Amniotic stem cell (primary cell): Measurements from ENCODE around the gene CDH23.

Experiments
- DNase-seq: peaks from one replicate; lab custom pipeline; 2025; lab: John Stamatoyannopoulos, UW

Gene CDH23

GRCh38 chr10:71605263-71605962 is 208.7 kb downstream of the CDH23 start:
- DNase-seq: no peak

GRCh38 chr10:71606257-71607081 is 209.7 kb downstream of the CDH23 start:
- no peak for DNase-seq

- DNase-seq: no peak
Observed at GRCh38 chr10:71607082-71607443, 210.3 kb downstream of the CDH23 start.

GRCh38 chr10:71608819-71609768 is 212.4 kb downstream of the CDH23 start:
- peak; percentile 14 for DNase-seq

DNA sequence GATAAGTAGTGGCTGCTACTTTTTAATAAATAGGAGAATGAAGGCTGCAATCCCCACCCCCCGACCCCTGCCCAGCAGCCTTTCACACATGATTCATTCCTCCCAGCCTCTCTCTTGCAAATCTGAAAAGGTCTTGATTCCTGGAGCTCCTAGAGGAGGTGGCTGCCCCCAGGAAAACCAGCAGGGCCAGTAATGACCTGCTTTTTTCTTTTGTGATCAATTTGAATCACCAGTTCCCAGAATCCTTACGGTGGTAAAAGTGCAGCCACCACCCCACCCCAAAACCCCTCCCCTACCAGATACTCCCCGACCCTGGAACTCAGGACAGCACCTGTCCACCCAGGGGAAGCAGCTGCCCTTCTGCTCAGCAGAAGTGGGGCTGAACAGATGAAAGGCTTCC is 213.9 kb downstream of the CDH23 start:
- no peak for DNase-seq

DNA sequence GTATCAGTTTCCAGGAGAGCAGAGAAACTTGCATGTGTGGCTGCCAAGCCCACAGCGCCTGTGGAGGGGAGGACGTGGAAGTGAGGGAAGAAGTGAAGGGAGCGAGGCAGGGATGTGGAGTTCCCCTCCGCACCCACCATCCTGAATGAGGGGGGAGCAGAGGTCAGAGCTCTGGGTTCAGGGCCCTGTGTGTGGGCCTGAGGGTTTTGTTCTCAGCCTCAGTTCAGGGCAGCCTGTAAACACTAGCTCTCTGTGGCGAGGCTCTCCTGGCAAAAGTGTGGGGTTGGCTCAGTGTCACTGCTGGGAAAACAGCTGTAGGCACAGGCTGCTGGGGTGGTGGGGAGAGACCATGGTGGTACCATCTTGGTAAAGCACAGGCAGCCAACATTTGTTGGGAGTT is 214.4 kb downstream of the CDH23 start:
- no peak for DNase-seq

DNA sequence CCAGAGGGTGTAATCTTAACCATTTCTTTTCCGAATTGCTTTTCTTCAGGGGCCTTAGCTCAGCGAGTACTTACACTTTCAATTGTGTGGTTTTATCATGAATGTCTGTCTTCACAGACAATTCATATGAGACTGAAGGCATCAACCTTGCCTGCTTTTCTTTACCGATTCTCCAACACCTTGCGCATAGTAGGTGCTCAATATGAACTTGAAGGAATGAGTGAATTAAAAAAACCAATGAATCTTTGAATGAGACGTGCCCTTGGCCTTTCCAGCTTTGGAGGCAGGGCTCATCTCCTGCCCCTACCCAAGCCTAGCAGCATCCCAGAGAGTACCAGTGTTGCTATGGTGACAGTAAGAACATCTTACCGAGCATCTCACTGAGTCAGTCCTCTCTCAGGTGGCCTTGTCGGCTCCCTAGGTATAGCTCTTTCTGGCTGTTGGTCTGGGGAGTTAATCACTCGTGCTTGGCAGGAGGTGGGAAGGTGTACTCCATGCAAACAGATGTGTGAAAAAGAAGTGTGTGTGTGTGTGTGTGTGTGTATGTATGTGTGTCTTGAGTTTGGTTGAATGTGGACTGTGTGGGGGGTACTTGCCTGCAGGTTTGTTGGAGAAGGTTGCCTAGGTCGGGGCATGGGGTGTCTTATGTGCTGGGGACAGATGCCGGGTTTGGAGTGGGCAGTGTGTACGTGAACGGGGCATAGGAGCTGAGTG is 215.1 kb downstream of the CDH23 start:
- no peak for DNase-seq

DNA sequence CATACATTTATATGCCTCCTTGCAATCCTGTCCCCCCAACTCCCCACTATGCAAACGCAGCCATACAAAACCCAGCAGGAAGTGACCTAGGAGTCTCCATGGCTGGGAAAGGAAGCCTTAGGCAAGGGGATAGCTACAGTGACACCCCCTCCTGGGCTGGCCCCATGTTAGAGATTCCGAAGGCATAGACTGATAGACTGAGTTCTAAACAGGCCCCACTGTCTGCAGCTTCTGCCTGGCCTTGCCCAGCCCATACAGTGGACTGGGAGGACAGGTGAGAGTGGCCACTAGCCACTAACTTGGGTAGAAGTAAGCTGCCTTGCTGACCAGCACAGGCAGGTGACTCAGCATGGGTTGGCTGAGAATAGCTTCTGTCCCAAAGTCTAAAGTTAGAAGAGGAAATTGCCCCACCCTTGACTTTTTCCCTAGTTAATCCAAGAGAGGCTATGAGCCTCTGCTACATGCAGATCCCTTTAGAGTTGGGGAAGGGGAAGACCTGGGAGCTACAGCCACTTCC is 216.6 kb downstream of the CDH23 start:
- no peak for DNase-seq

- no peak for DNase-seq
Observed at GRCh38 chr10:71613877-71614276, 217.2 kb downstream of the CDH23 start.

- no peak for DNase-seq
Observed at GRCh38 chr10:71614946-71615345, 218.2 kb downstream of the CDH23 start.

DNA sequence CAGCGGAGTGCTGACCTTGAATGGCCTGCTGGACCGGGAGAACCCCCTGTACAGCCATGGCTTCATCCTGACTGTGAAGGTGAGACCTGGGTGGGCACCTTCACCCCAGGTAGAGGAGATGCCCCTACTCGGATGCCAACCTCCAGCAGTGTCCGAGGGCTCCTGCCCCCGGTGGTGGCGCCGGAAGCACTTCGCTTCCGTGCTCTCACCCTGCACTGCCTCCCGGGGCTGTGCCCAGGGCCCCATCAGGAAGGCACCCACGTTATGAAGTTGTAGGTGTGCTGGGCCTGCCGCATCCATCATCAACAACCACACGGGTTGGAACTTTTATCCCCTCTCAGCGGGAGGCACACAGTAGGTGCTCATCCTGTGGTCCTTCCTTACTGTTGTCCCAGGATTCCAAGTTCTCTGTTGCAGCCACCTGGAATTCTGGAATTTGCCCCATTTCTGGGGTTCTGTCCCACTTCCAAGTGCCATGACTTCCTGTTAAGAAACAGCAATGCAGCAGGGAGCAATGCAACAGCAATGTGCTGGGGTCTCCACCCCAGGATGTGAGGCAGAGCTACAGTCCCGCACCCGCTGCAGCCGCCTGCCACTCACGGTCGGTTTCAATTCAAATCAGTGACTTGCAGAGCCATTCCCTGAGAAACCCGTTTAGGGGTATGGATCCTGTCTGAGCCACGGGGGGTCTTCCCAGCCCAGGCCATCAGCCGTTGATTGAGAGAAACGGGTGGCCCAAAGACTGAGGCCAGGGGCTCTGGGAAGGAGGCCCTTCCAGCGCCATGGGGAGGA is 219.0 kb downstream of the CDH23 start:
- DNase-seq: no peak

GRCh38 chr10:71616817-71617654 is 220.3 kb downstream of the CDH23 start:
- DNase-seq: no peak

DNA sequence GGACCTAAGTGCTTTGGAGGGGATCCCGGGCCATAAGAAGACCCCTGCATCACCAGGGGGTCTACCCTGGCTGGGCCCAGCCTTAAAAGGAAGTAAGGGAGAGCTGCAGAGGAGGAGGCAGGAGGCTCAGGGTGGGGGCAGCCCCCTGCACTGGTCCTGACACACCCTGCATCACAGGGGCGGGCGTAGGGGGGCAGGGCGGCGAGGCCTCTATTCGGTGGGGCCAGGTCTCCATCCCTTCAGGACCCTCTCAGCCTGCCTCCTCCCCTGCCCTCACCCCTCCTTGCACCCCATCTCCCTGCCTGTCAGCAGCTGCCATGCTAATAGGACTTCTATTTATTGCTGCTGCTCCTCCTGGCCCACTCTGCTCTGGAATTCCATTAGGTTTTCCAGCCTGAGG is 221.5 kb downstream of the CDH23 start:
- DNase-seq: no peak

DNA sequence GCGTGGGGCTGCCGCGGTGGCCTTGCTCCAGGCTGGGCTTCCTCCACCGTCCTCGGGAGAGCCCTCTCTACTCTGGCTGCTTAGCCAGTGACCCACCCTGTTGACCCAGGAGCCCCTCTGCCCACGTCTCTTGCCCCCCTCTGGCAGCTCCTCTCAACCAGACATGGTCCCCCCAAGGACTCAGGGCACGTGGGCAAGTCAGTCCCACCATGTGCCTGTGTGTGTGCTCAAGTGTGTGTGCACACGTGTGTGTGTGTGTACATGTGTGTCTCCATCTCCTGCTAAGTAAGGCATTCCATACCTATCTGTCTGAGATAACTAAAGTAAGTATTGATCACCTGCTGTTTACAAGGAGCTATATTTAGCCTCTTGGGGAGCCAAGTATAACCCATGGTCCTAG is 221.9 kb downstream of the CDH23 start:
- DNase-seq: no peak

DNA sequence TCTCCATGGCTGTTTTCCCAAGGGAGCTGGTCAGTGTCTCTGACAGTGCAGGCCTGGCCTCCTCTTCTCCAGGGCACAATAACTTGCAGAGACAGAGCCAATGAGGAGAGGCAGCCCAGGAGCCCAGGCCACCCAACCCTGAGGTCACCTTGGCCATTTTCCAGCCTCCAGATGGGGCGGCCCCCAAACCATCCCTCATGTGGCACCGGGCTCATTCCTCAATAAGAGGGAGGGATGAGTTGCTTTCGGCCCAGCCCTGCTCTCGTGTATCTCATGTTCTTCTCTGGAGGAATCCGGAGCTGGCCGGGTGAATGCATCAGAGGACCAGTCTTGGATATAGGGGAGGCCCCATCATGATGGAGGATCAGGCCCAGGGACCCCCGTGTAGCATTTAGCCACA is 223.9 kb downstream of the CDH23 start:
- DNase-seq: no peak

DNA sequence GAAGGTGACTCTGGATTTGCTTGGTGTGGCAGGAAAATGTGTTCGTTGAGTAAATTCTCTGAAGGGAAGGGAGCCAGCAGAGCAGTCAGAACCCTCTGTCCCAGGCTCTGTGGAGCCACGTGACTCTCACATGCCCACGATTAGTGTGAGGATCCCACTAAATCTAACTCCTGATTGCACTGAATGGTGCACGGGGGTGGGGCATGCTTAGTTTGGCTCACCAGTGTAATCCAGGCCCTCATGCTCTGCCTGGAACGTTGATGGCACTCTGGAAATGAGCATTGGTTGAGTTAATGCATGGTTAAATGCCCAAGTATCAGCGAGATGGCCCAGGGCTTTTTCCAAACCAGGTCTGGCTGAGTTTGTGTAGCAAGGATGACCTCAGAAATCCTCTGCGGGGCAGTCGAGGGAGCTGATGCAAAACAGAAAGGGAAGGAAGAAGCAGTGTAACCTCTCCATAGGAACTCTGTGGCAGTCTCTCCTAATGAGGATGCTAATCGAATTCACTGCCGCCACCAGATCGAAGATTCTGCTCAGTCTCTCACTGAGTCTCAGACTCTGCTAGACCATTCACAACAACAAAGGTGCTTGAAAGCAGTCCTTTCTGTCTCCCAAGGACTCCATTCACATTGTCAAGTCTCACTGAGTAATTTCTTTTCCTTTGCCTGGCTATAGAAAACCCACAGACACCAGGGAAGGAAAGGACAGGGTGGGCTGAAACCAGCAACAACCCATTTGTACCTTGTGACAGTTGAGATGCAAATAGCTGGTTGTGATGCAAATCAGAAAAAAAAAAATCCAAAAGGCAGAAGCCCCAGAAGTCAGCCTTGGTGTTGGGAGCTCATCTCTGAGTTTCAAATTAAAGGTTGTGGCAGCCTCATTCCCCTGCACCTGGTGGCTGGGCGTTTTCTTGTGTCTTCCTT is 224.8 kb downstream of the CDH23 start:
- DNase-seq: no peak

- DNase-seq: no peak
Observed at GRCh38 chr10:71622154-71622526, 225.4 kb downstream of the CDH23 start.

- DNase-seq: no peak
Observed at GRCh38 chr10:71622616-71623015, 225.9 kb downstream of the CDH23 start.
